GM12878 (cell line): ENCODE data around the gene NRDE2. TPM values are rescaled to one million over a fixed set of nuclear protein-coding genes. Genes with fewer than 3 reads are reported as not detected.
A peak's percentile ranks its signal among the peaks of the same experiment; 100 is the strongest.

Source experiments
- ATAC-seq: fragments of 200-7000 bp; cut with Tn5 transposase; 3 replicates; pipeline ENCODE4 v1.9.1; 2020; ENCODE audit warnings: mild to moderate bottlenecking, moderate library complexity
- BruUV-seq: library from RNA; stranded (reverse); fragments of 400-500 nt; replicated peaks from 2 replicates; lab custom pipeline; 2021; lab: Mats Ljungman, UMichigan
- CTCF ChIA-PET: fragments of 300-600 bp; sonication (Branson Sonifier 250); formaldehyde crosslinking; extraction: SDS; loops from one replicate; lab custom pipeline; 2021; ENCODE audit warnings: inconsistent platforms; lab: Yijun Ruan, JAX
- POLR2A ChIA-PET: fragments of 350-600 bp; formaldehyde crosslinking; extraction: SDS; loops from one replicate; lab custom pipeline; 2021; ENCODE audit warnings: inconsistent platforms; lab: Charles Lee
- RAD21 ChIA-PET: fragments of 300-600 bp; sonication (Branson Sonifier 250); formaldehyde crosslinking; loops from one replicate; lab custom pipeline; 2023; ENCODE audit warnings: antibody characterized with exemption; ENCODE audit not compliant: unreplicated experiment; lab: Charles Lee
- SMC1A ChIA-PET: fragments of 300-600 bp; sonication (Branson Sonifier 250); formaldehyde crosslinking; loops from one replicate; lab custom pipeline; 2023; ENCODE audit not compliant: unreplicated experiment, uncharacterized antibody; lab: Charles Lee
- DNase-seq: peaks from one replicate; pipeline ENCODE4 v3.0.0-alpha.2; 2011; ENCODE audit warnings: low read depth, low spot score
- FAIRE-seq: peaks from 3 replicates; lab custom pipeline; 2011; peaks lifted over from hg19 to GRCh38; lab: Jason Lieb, UNC
- H2AFZ ChIP-seq: 2 replicates; pipeline ENCODE4 v1.6.0; 2011; ENCODE audit warnings: low read depth, low read length, control low read depth; ENCODE audit not compliant: control insufficient read depth
- H3K27ac ChIP-seq: 2 replicates; pipeline ENCODE4 v1.5.1; 2011; ENCODE audit warnings: control low read depth; ENCODE audit not compliant: control insufficient read depth, insufficient read depth
- H3K27me3 ChIP-seq, 2 experiments: replicated peaks in 1 of 2; 2 replicates each; pipeline versions ENCODE4 v1.6.0 to v1.6.1; 2011; ENCODE audit warnings: low read length in 1 of 2; ENCODE audit not compliant: control insufficient read depth in 2 of 2, insufficient read depth in 2 of 2
- H3K36me3 ChIP-seq, 2 experiments: 2 replicates each; pipeline ENCODE4 v1.5.1; 2011; ENCODE audit warnings: low read length in 1 of 2; ENCODE audit not compliant: control insufficient read depth in 2 of 2, insufficient read depth in 2 of 2
- H3K4me1 ChIP-seq: 2 replicates; pipeline ENCODE4 v1.6.1; 2011; ENCODE audit warnings: mild to moderate bottlenecking, low read length, moderate library complexity, mixed read lengths; ENCODE audit not compliant: control insufficient read depth, insufficient read depth
- H3K4me2 ChIP-seq: 2 replicates; pipeline ENCODE4 v1.6.0; 2011; ENCODE audit warnings: control low read depth; ENCODE audit not compliant: control insufficient read depth, insufficient read depth
- H3K4me3 ChIP-seq: fragments of 200-600 bp; sonication (generic); 2 replicates; pipeline ENCODE4 v1.5.1; 2016
- H3K79me2 ChIP-seq: 2 replicates; pipeline ENCODE4 v1.6.0; 2011; ENCODE audit warnings: low read length; ENCODE audit not compliant: control insufficient read depth, insufficient read depth
- H3K9ac ChIP-seq: 2 replicates; pipeline ENCODE4 v1.8.0; 2011; ENCODE audit warnings: low read length, control low read depth, mixed read lengths; ENCODE audit not compliant: control insufficient read depth, insufficient read depth
- H3K9me3 ChIP-seq: replicated peaks from 3 replicates; pipeline ENCODE4 v1.5.1; 2011; ENCODE audit warnings: mild to moderate bottlenecking, low read length; ENCODE audit not compliant: control insufficient read depth, insufficient read depth
- H4K20me1 ChIP-seq: 2 replicates; pipeline ENCODE4 v1.6.0; 2011; ENCODE audit not compliant: control insufficient read depth, insufficient read depth
- BCL11A ChIP-seq: IDR thresholded peaks from 2 replicates; pipeline ENCODE4 v1.6.1; 2011; ENCODE audit warnings: low read depth, low read length
- CBX5 ChIP-seq: sonication (generic); IDR thresholded peaks from 2 replicates; pipeline ENCODE4 v1.6.1; 2016; ENCODE audit warnings: low read depth, moderate library complexity, mild to moderate bottlenecking, inconsistent platforms
- CEBPB ChIP-seq, 2 experiments: fragments of 150-350 bp in 1 of 2; IDR thresholded peaks; 2 replicates each; pipeline ENCODE4 v1.6.1; 2012 to 2014; ENCODE audit warnings: low read depth in 2 of 2, low read length in 2 of 2, borderline replicate concordance in 1 of 2, inconsistent platforms in 1 of 2
- ETV6 ChIP-seq, 2 experiments: fragments of 450-650 bp in 1 of 2; IDR thresholded peaks in 1 of 2; conservative IDR thresholded peaks in 1 of 2; 2 replicates each; pipeline ENCODE4 v1.6.1; 2014; ENCODE audit warnings: antibody characterized with exemption in 1 of 2, borderline replicate concordance in 1 of 2, low read depth in 1 of 2, mild to moderate bottlenecking in 1 of 2, moderate library complexity in 1 of 2
- FOXK2 ChIP-seq: fragments of 450-650 bp; IDR thresholded peaks from 2 replicates; pipeline ENCODE4 v1.6.1; 2017; ENCODE audit warnings: mild to moderate bottlenecking, moderate library complexity
- IKZF2 ChIP-seq, 2 experiments: fragments of 450-650 bp; IDR thresholded peaks; 2 replicates each; pipeline ENCODE4 v1.6.1; 2017; ENCODE audit warnings: mild to moderate bottlenecking in 2 of 2, moderate library complexity in 2 of 2
- MTA3 ChIP-seq: IDR thresholded peaks from 2 replicates; pipeline ENCODE4 v1.6.1; 2012; ENCODE audit warnings: low read length, inconsistent platforms, borderline replicate concordance
- NBN ChIP-seq: fragments of 450-650 bp; IDR thresholded peaks from 2 replicates; pipeline ENCODE4 v1.6.1; 2016
- RAD51 ChIP-seq: fragments of 450-650 bp; IDR thresholded peaks from 2 replicates; pipeline ENCODE4 v1.6.1; 2016; ENCODE audit warnings: moderate library complexity, mild to moderate bottlenecking, inconsistent platforms
- SMAD1 ChIP-seq: fragments of 450-650 bp; IDR thresholded peaks from 2 replicates; pipeline ENCODE4 v1.6.1; 2018; ENCODE audit warnings: mild to moderate bottlenecking, low read depth; ENCODE audit not compliant: partially characterized antibody
- WRNIP1 ChIP-seq: IDR thresholded peaks from 2 replicates; pipeline ENCODE4 v1.6.1; 2011; ENCODE audit warnings: low read depth, low read length, improper control_type of control experiment, borderline replicate concordance
- ZNF207 ChIP-seq: fragments of 450-650 bp; IDR thresholded peaks from 2 replicates; pipeline ENCODE4 v1.6.1; 2014; ENCODE audit warnings: antibody characterized with exemption, mild to moderate bottlenecking, borderline replicate concordance
- ZZZ3 ChIP-seq: IDR thresholded peaks from 2 replicates; pipeline ENCODE4 v1.6.1; 2011; ENCODE audit warnings: low read depth; ENCODE audit not compliant: control insufficient read depth, insufficient read length
- WGBS: methylation state at CpG from one replicate; pipeline ENCODE4 v1.1.6; 2016; ENCODE audit warnings: low lambda C conversion rate; ENCODE audit not compliant: insufficient replicate concordance, insufficient coverage; ENCODE audit errors: missing lambda C conversion rate; 5-methylcytosine and 5-hydroxymethylcytosine counted together
- in situ Hi-C: fragments of 300-500 bp; cut with MboI; formaldehyde crosslinking; loops from 9 replicates; pipeline ENCODE4 v1.14.3; 2018; ENCODE audit warnings: mixed read lengths
- intact Hi-C: fragments of 100-400 bp; cut with micrococcal nuclease; formaldehyde crosslinking; loops from one replicate; pipeline ENCODE4 v1.14.2; 2022; ENCODE audit not compliant: unreplicated experiment
- polyA plus RNA-seq, 11 experiments: library from polyadenylated mRNA; depleted of rRNA in 4 of 11; unstranded in 6 of 11; stranded (reverse) in 5 of 11; fragments of >200 nt; fragmentation: Nextera tagmentation in 4 of 11; fragmentation: Illumina TruSeq in 1 of 11; extraction: Ambion mirVana in 4 of 11; extraction: Trizol in 1 of 11; gene quantifications; 1 replicate in 1 of 11; 2 replicates in 10 of 11; pipeline versions ENCODE4 v1.2.1 to v1.2.3, GENCODE V29; 2011 to 2016; ENCODE audit warnings: inconsistent platforms in 2 of 11, missing spikeins in 2 of 11, low read depth in 1 of 11
- total RNA-seq, 4 experiments: library from RNA; depleted of rRNA in 3 of 4; stranded (reverse); fragments of >200 nt in 3 of 4; fragmentation: Illumina TruSeq in 1 of 4; extraction: Trizol in 1 of 4; gene quantifications; 2 replicates each; pipeline versions ENCODE4 v1.2.1 to v1.2.3, GENCODE V29; 2013 to 2021
- TF ChIP-seq, protein P1 (sequence below): IDR thresholded peaks from 2 replicates; pipeline ENCODE4 v1.6.1; 2011; ENCODE audit warnings: low read depth, mild to moderate bottlenecking, low read length, moderate library complexity, borderline replicate concordance; ENCODE audit errors: extremely low read depth
- TF ChIP-seq, protein P2 (sequence below): fragments of 150-350 bp; IDR thresholded peaks from 2 replicates; pipeline ENCODE4 v1.6.1; 2014; ENCODE audit warnings: mild to moderate bottlenecking, low read depth, low read length
- TF ChIP-seq, protein P3 (sequence below): fragments of 450-650 bp; IDR thresholded peaks from 2 replicates; pipeline ENCODE4 v1.6.1; 2018; ENCODE audit warnings: mild to moderate bottlenecking, low read depth, moderate library complexity; ENCODE audit not compliant: partially characterized antibody
- TF ChIP-seq, protein P4 (sequence below): fragments of 450-650 bp; IDR thresholded peaks from 2 replicates; pipeline ENCODE4 v1.6.1; 2017; ENCODE audit warnings: low read depth, mild to moderate bottlenecking, moderate library complexity

The NRDE2 gene
- total and polyA plus RNA-seq, 10 of the 15 experiments (the other 5 are each of a cell fraction or from before 2014, with no cell fraction given), result 8.3 to 21.0 (median 13.8) TPM

DNA sequence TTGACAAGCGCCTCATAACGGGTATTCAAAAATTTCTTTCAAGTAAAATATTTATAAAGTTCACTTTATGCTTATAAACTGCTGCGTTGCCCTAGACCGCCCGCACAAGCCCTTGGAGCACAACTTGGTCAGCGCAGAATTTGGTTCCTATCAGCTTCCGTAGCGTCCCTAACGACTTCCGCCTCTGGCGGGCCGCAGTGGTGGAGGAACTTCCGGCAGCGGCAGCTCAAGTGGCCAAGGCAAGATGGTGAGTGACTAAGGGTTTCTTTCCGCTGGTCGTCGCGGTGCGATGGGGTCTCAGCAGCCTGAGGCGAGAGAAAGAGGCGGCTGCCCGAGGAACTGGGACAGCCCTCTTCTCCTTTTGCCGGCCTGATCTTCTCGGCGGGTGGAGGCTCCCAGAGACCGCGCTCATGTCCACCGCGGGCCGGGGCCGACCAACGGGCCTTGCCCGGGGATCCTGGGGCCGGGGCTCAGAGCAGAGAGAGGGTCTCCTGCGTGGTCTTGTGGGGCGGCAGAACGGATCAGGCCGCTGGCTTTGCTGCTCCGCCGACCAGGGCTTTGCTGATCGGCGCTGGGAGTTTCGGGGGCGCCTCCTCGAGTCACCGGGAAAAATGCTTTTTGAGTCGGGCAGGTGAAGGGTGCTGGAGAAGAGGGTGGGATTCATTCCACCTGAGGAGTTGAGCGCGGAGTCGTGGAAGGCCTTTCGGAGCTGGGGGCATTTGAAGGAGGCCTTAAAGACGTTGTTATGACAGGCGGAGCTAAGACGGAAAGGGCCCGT, 75.2 kb downstream of the NRDE2 start, which contains the start of gene PSMC1:
PSMC1 (plus strand) TSS at position 200 of the 778 bp plus-strand sequence; CDS start at position 245, 45 bp downstream.
- peak within 1 kb of the TSS; percentile 87 for H3K4me3 ChIP-seq
- in situ Hi-C loops, result no loop called here
- no peaks in the 10 kb centered on the region for H3K9me3 ChIP-seq
- ATAC-seq, result peak; percentile 99
- H3K9ac ChIP-seq, result peak within 1 kb of the TSS; percentile 89
- H3K4me1 ChIP-seq, result no peaks in the 10 kb centered on the region
- H4K20me1 ChIP-seq, result no peaks in the 10 kb centered on the region
- intact Hi-C loops, result loop anchor here (2.0 to 5.0 kb wide), 2 partner anchors 76 to 126 kb away; no protein-coding TSS in a partner anchor
- peak within 1 kb of the TSS; percentile 94 for H2AFZ ChIP-seq
- ChIA-PET RAD21 (no interaction called here), POLR2A (no interaction called here), SMC1A (no interaction called here), CTCF (interaction anchor here (2.0 kb wide), 1 partner anchor 21 kb away, joined by 7 read pairs; no protein-coding TSS in a partner anchor)
- peak within 1 kb of the TSS; percentile 87 for H3K27ac ChIP-seq
- WGBS, result 1% methylated on average over 55 of the region's 55 CpGs
- peaks cover 32% of the 10 kb centered on the region for H3K79me2 ChIP-seq
- no peaks in the 10 kb centered on the region for H3K27me3 ChIP-seq
- peak; percentile 68 for DNase-seq
- FAIRE-seq, result peak; percentile 95
- H3K4me2 ChIP-seq, result peak within 1 kb of the TSS; percentile 74
- BruUV-seq, result TSS peak; percentile 72
- peaks cover 5 to 21% of the 10 kb centered on the region in 2 experiments; a peak in 3 of 4 replicates for H3K36me3 ChIP-seq
- 0 out of 2 replicates have a peak, but pooled peaks have one; percentile 46 for TF ChIP-seq NBN
- TF ChIP-seq MTA3, result no peak
- TF ChIP-seq, protein P1, sequence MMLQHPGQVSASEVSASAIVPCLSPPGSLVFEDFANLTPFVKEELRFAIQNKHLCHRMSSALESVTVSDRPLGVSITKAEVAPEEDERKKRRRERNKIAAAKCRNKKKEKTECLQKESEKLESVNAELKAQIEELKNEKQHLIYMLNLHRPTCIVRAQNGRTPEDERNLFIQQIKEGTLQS, result no peak
- no peak for TF ChIP-seq ZZZ3
- TF ChIP-seq IKZF2 (IDR thresholded peaks at IDR 0.05), result no peak
- TF ChIP-seq ZNF207, result no peak
- TF ChIP-seq FOXK2, result no peak
- TF ChIP-seq BCL11A, result no peak
- TF ChIP-seq WRNIP1, result no peak
- peak; percentile 78; the same call in 1 of the 2 replicates for TF ChIP-seq CBX5
- TF ChIP-seq, protein P2, sequence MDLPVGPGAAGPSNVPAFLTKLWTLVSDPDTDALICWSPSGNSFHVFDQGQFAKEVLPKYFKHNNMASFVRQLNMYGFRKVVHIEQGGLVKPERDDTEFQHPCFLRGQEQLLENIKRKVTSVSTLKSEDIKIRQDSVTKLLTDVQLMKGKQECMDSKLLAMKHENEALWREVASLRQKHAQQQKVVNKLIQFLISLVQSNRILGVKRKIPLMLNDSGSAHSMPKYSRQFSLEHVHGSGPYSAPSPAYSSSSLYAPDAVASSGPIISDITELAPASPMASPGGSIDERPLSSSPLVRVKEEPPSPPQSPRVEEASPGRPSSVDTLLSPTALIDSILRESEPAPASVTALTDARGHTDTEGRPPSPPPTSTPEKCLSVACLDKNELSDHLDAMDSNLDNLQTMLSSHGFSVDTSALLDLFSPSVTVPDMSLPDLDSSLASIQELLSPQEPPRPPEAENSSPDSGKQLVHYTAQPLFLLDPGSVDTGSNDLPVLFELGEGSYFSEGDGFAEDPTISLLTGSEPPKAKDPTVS, result no peak
- TF ChIP-seq ETV6 (conservative IDR thresholded peaks at IDR 0.05 in 1 of 2, IDR thresholded peaks at IDR 0.05 in 1 of 2; ENCODE audit: borderline replicate concordance in 1 of 2, low read depth in 1 of 2), result no peak; a peak in 1 of 4 replicates
- TF ChIP-seq, protein P3, sequence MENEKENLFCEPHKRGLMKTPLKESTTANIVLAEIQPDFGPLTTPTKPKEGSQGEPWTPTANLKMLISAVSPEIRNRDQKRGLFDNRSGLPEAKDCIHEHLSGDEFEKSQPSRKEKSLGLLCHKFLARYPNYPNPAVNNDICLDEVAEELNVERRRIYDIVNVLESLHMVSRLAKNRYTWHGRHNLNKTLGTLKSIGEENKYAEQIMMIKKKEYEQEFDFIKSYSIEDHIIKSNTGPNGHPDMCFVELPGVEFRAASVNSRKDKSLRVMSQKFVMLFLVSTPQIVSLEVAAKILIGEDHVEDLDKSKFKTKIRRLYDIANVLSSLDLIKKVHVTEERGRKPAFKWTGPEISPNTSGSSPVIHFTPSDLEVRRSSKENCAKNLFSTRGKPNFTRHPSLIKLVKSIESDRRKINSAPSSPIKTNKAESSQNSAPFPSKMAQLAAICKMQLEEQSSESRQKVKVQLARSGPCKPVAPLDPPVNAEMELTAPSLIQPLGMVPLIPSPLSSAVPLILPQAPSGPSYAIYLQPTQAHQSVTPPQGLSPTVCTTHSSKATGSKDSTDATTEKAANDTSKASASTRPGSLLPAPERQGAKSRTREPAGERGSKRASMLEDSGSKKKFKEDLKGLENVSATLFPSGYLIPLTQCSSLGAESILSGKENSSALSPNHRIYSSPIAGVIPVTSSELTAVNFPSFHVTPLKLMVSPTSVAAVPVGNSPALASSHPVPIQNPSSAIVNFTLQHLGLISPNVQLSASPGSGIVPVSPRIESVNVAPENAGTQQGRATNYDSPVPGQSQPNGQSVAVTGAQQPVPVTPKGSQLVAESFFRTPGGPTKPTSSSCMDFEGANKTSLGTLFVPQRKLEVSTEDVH, result peak; percentile 59
- no peak for TF ChIP-seq RAD51
- no peak for TF ChIP-seq SMAD1
- no peak for TF ChIP-seq CEBPB (IDR thresholded peaks at IDR 0.05; ENCODE audit: borderline replicate concordance in 1 of 2, low read depth in 2 of 2, low read length in 2 of 2)
- TF ChIP-seq, protein P4, sequence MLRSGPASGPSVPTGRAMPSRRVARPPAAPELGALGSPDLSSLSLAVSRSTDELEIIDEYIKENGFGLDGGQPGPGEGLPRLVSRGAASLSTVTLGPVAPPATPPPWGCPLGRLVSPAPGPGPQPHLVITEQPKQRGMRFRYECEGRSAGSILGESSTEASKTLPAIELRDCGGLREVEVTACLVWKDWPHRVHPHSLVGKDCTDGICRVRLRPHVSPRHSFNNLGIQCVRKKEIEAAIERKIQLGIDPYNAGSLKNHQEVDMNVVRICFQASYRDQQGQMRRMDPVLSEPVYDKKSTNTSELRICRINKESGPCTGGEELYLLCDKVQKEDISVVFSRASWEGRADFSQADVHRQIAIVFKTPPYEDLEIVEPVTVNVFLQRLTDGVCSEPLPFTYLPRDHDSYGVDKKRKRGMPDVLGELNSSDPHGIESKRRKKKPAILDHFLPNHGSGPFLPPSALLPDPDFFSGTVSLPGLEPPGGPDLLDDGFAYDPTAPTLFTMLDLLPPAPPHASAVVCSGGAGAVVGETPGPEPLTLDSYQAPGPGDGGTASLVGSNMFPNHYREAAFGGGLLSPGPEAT, result peak; percentile 73; the same call in 1 of the 2 replicates
